ENCODE results near the gene STIM2. TPM values are rescaled to one million over a fixed set of nuclear protein-coding genes. Genes with fewer than 3 reads are reported as not detected.

The STIM2 gene
- total and polyA plus RNA-seq, 9 of the 15 experiments (the other 6 are each of a cell fraction or from before 2014, with no cell fraction given) = 7.2 to 26.8 (median 15.4) TPM

- TF ChIP-seq ZNF280A (IDR thresholded peaks at IDR 0.05; ENCODE audit: low read depth, partially characterized antibody) = no peak
- TF ChIP-seq HDAC2 (IDR thresholded peaks at IDR 0.05) = no peak
- TF ChIP-seq EHMT2 (IDR thresholded peaks at IDR 0.05) = 0 out of 2 replicates have a peak, but pooled peaks have one; percentile 32
- TF ChIP-seq BRD4 (IDR thresholded peaks at IDR 0.05) = 0 out of 2 replicates have a peak, but pooled peaks have one; percentile 22
- 0 out of 4 replicates have a peak, but pooled peaks of 1 of the 2 experiments have one; percentile 12 for TF ChIP-seq FOXK2 (conservative IDR thresholded peaks at IDR 0.05 in 1 of 2, IDR thresholded peaks at IDR 0.05 in 1 of 2; ENCODE audit: low read depth in 2 of 2)
- TF ChIP-seq ZFP36 (IDR thresholded peaks at IDR 0.05; ENCODE audit: low read depth, low read length, partially characterized antibody) = peak; percentile 24
- TF ChIP-seq CBX5 (IDR thresholded peaks at IDR 0.05; ENCODE audit: borderline replicate concordance, low read depth) = no peak
- no peak for TF ChIP-seq MTA2 (IDR thresholded peaks at IDR 0.05; ENCODE audit: low read depth)
- TF ChIP-seq, protein P1, sequence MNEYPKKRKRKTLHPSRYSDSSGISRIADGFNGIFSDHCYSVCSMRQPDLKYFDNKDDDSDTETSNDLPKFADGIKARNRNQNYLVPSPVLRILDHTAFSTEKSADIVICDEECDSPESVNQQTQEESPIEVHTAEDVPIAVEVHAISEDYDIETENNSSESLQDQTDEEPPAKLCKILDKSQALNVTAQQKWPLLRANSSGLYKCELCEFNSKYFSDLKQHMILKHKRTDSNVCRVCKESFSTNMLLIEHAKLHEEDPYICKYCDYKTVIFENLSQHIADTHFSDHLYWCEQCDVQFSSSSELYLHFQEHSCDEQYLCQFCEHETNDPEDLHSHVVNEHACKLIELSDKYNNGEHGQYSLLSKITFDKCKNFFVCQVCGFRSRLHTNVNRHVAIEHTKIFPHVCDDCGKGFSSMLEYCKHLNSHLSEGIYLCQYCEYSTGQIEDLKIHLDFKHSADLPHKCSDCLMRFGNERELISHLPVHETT (CRISPR knock-in tag; conservative IDR thresholded peaks at IDR 0.05 in 1 of 2, IDR thresholded peaks at IDR 0.05 in 1 of 2) = 0 out of 4 replicates have a peak, but pooled peaks of 1 of the 2 experiments have one; percentile 9
- TF ChIP-seq MEIS2 (IDR thresholded peaks at IDR 0.05; ENCODE audit: partially characterized antibody) = no peak
- TF ChIP-seq, protein P2, sequence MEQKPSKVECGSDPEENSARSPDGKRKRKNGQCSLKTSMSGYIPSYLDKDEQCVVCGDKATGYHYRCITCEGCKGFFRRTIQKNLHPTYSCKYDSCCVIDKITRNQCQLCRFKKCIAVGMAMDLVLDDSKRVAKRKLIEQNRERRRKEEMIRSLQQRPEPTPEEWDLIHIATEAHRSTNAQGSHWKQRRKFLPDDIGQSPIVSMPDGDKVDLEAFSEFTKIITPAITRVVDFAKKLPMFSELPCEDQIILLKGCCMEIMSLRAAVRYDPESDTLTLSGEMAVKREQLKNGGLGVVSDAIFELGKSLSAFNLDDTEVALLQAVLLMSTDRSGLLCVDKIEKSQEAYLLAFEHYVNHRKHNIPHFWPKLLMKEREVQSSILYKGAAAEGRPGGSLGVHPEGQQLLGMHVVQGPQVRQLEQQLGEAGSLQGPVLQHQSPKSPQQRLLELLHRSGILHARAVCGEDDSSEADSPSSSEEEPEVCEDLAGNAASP (IDR thresholded peaks at IDR 0.05) = no peak
- TF ChIP-seq ZNF57 (CRISPR knock-in tag; IDR thresholded peaks at IDR 0.05) = no peak
- TF ChIP-seq, protein P3, sequence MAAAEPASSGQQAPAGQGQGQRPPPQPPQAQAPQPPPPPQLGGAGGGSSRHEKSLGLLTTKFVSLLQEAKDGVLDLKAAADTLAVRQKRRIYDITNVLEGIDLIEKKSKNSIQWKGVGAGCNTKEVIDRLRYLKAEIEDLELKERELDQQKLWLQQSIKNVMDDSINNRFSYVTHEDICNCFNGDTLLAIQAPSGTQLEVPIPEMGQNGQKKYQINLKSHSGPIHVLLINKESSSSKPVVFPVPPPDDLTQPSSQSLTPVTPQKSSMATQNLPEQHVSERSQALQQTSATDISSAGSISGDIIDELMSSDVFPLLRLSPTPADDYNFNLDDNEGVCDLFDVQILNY (CRISPR knock-in tag; IDR thresholded peaks at IDR 0.05) = no peak
- no peak for TF ChIP-seq CGGBP1 (CRISPR knock-in tag; IDR thresholded peaks at IDR 0.05)
- TF ChIP-seq TAF7 (tag; IDR thresholded peaks at IDR 0.05) = no peak
- TF ChIP-seq SIN3A (IDR thresholded peaks at IDR 0.05; ENCODE audit: borderline replicate concordance in 2 of 2, control insufficient read depth in 1 of 2, low read depth in 2 of 2, low read length in 2 of 2) = no peak
- TF ChIP-seq GATAD2A (IDR thresholded peaks at IDR 0.05) = no peak
- no peak for TF ChIP-seq XRCC5 (IDR thresholded peaks at IDR 0.05; ENCODE audit: low read depth, low read length)
- no peak for TF ChIP-seq RBM39 (optimal IDR thresholded peaks at IDR 0.05; ENCODE audit: low read depth, low read length)
- TF ChIP-seq SP1 (CRISPR knock-in tag; IDR thresholded peaks at IDR 0.05) = peak; percentile 10; the same call in 1 of the 2 replicates
- peak; percentile 27; the same call in 1 of the 2 replicates for TF ChIP-seq NFRKB (IDR thresholded peaks at IDR 0.05; ENCODE audit: low read depth)
Observed at GRCh38 chr4:26858035-26858918, 2.4 kb upstream of the STIM2 start (continued).

All from K562 (cell line).